ENCODE measurements around the gene RAB32. TPM values are rescaled to one million over a fixed set of nuclear protein-coding genes. Genes with fewer than 3 reads are reported as not detected.

The RAB32 gene
- polyA plus RNA-seq: 10 to 100 TPM in 2 of 3 donors, 1 to 10 TPM in 1; 6.3 to 31.8 (median 21.5) TPM

DNA sequence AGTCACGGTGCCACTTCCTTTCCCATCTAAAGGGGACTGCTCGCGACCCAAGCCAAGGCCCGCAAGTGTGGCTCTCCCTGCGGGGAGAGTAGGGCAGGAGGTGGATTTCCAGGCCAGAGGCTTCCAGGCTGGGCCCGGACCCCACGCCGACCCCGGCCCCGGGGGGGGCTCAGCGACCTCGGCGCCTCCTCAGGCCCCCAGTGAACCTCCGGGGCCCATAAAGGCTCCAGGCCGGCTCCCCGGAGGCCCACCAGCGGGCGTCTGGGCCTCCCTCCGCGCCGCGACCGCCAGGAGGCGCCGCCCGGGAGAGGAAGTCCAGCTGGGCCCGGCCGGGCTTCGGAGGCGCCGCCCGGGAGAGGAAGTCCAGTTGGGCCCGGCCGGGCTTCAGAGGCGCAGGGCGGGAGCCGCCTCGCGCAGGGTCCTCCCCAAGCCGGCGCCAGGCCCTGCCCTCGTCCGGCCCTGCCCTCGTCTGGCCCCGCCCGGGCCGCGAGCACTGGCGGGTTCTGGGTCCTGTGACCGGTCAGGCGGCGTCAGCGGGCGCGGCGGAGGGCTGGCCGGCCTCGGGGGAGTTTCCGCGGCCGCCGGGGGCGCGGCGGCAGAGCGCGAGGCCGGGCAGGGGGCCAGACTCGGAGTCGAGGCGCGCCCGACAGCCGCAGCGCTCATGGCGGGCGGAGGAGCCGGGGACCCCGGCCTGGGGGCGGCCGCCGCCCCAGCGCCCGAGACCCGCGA lies at the start of gene RAB32:
Gene RAB32 (plus strand): TSS at position 623 of the 729 bp plus-strand sequence. CDS start 39 bp downstream, at position 662.
- no peaks in the 10 kb centered on the region for H3K36me3 Mint-ChIP-seq
- peak; percentile 52 to 62 (median 60) for DNase-seq
- peaks cover 0 to 8% (median 3%) of the 10 kb centered on the region in 6 donors for H3K9me3 Mint-ChIP-seq
- peaks cover 1 to 8% (median 6%) of the 10 kb centered on the region in 3 donors for H3K27me3 Mint-ChIP-seq (ENCODE audit: low read depth in 3 of 3)
- H3K4me1 Mint-ChIP-seq: peaks cover 9 to 13% of the 10 kb centered on the region in 2 donors
- peak within 1 kb of the TSS in 3 of 6 donors; percentile 64 to 84 (median 73) for H3K27ac Mint-ChIP-seq
- peak within 1 kb of the TSS; percentile 80 to 90 (median 84) for H3K4me3 Mint-ChIP-seq

- Mint-ChIP-seq H3K27me3 (ENCODE audit: low read depth in 3 of 3) (peaks cover 0 to 1% (median 1%) of the 10 kb centered on the region in 3 donors), H3K36me3 (no peaks in the 10 kb centered on the region), H3K4me1 (no peaks in the 10 kb centered on the region), H3K27ac (no peak overlapping the region), H3K4me3 (no peak overlapping the region), H3K9me3 (peaks cover 0 to 14% (median 5%) of the 10 kb centered on the region in 6 donors)
- no peak for DNase-seq
Measured at GRCh38 chr6:146498309-146498708, 45.3 kb upstream of the RAB32 start.

DNA sequence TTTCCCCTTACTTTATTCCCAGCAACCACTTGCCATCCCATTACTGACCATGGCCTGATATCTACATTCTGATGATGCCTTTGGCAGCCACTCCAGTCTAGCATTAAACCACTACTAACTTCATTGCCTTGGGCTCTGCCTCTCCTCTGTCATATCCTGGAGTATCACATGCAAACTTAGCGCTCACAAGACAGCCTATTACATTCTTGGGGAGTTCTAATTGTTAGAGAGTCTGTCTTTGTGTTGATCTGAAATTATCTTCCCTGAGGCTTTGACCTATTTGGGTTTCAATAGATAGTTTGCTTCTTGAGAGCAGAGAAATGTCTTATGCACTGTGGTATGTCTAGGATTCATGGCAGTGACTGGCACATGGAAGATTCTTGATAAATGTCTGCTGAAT lies 40.5 kb upstream of the RAB32 start:
- H3K4me3 Mint-ChIP-seq: no peak overlapping the region
- DNase-seq: no peak
- H3K27me3 Mint-ChIP-seq (ENCODE audit: low read depth in 3 of 3): peaks cover 0 to 6% (median 1%) of the 10 kb centered on the region in 3 donors
- H3K27ac Mint-ChIP-seq: no peak overlapping the region
- H3K9me3 Mint-ChIP-seq: peaks cover 0 to 10% (median 5%) of the 10 kb centered on the region in 6 donors
- no peaks in the 10 kb centered on the region for H3K4me1 Mint-ChIP-seq
- H3K36me3 Mint-ChIP-seq: no peaks in the 10 kb centered on the region

DNA sequence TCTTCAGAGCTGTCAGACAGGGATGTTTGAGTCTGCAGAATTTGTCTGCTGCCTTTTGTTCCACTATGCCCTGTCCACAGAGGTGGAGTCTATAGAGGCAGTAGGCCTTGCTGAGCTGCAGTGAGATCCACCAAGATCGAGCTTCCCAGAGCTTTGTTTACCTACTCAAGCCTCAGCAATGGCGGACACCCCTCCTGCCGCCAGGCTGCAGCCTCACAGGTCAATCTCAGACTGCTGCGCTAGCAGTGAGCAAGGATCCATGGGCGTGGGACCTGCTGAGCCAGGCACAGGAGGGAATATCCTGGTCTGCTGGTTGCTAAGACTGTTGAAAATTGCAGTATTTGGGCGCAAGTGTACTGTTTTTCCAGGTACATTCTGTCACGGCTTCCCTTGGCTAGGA lies 28.4 kb upstream of the RAB32 start:
- no peaks in the 10 kb centered on the region for H3K4me1 Mint-ChIP-seq
- no peak overlapping the region for H3K27ac Mint-ChIP-seq
- peaks cover 2 to 16% (median 6%) of the 10 kb centered on the region in 6 donors for H3K9me3 Mint-ChIP-seq
- H3K4me3 Mint-ChIP-seq: no peak overlapping the region
- H3K27me3 Mint-ChIP-seq (ENCODE audit: low read depth in 3 of 3): no peaks in the 10 kb centered on the region
- no peak for DNase-seq
- no peaks in the 10 kb centered on the region for H3K36me3 Mint-ChIP-seq

DNA sequence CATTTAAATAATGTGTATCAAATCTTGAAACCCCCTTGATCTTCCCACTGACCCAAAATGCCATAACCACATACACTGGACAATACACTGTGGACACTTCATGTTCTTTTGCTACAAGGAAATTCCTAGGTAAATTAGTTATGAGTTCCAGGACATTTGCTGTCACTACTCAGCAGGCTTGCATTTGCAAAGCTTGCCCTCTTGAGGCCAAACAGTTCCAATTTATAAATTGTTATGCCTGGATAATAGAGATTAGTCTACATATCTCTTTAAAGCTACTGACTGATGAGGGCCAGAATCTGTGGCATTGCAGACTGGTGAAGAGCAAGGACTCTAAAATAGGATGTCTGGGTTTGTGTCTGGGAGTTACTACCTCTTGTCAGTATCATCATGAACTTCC lies 17.4 kb upstream of the RAB32 start:
- Mint-ChIP-seq H3K9me3 (peaks cover 0 to 19% (median 7%) of the 10 kb centered on the region in 6 donors), H3K27me3 (ENCODE audit: low read depth in 3 of 3) (peaks cover 0 to 1% (median 0%) of the 10 kb centered on the region in 3 donors), H3K4me3 (no peak overlapping the region), H3K4me1 (no peaks in the 10 kb centered on the region), H3K36me3 (no peaks in the 10 kb centered on the region), H3K27ac (no peak overlapping the region)
- no peak for DNase-seq

DNA sequence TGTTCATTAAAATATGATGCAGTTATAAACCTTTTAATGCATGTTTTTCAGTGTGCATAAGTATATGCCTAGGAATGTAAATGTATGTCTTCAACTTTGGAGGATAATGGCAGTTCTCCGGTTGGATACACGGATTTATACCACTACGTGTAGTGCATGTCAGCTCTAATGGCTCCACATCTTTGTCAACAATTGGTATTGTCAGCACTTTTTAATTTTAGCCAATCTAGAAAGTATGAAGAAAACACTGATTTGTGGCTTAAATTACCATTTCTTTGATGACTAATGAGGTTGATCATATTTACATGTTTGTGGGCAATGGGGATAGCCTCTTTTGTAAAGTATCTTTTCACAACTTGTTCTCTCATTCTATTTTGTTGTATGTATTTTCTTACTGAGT lies 10.9 kb upstream of the RAB32 start:
- peaks cover 0 to 6% (median 0%) of the 10 kb centered on the region in 3 donors for H3K27me3 Mint-ChIP-seq (ENCODE audit: low read depth in 3 of 3)
- H3K27ac Mint-ChIP-seq: no peak overlapping the region
- H3K36me3 Mint-ChIP-seq: no peaks in the 10 kb centered on the region
- H3K4me1 Mint-ChIP-seq: no peaks in the 10 kb centered on the region
- H3K4me3 Mint-ChIP-seq: no peak overlapping the region
- DNase-seq: no peak
- H3K9me3 Mint-ChIP-seq: peaks cover 0 to 8% (median 3%) of the 10 kb centered on the region in 6 donors

DNA sequence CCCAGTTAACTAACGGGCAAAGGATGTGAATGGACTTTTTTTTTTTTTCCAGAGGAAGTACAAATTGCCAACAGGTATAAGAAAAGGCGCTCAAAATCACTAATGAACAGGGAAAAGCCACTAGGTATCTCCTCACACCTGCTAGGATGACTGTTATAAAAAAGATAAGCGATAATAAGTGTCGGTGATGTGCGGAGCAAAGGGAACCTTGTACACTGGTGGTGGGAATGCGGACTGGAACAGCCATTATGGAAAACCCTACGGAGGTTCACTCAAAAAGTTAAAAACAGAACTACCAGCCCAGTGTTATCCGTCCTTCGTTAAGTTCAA lies 787 bp upstream of the RAB32 start:
- peak overlapping the region; percentile 52 to 57 (median 54) for H3K4me3 Mint-ChIP-seq
- no peak overlapping the region for H3K27ac Mint-ChIP-seq
- no peaks in the 10 kb centered on the region for H3K36me3 Mint-ChIP-seq
- H3K27me3 Mint-ChIP-seq (ENCODE audit: low read depth in 3 of 3): peaks cover 1 to 8% (median 6%) of the 10 kb centered on the region in 3 donors
- H3K9me3 Mint-ChIP-seq: peaks cover 0 to 8% (median 3%) of the 10 kb centered on the region in 6 donors
- H3K4me1 Mint-ChIP-seq: peaks cover 9 to 13% of the 10 kb centered on the region in 2 donors
- no peak for DNase-seq

- H3K4me1 Mint-ChIP-seq: peaks cover 9 to 13% of the 10 kb centered on the region in 2 donors
- H3K4me3 Mint-ChIP-seq: peak overlapping the region; percentile 80 to 90 (median 84)
- H3K27me3 Mint-ChIP-seq (ENCODE audit: low read depth in 3 of 3): peaks cover 1 to 8% (median 6%) of the 10 kb centered on the region in 3 donors
- DNase-seq: no peak
- no peaks in the 10 kb centered on the region for H3K36me3 Mint-ChIP-seq
- H3K9me3 Mint-ChIP-seq: peaks cover 0 to 8% (median 4%) of the 10 kb centered on the region in 6 donors
- peak overlapping the region in 3 of 6 donors; percentile 64 to 84 (median 73) for H3K27ac Mint-ChIP-seq
Measured at GRCh38 chr6:146543940-146544615, 445 bp downstream of the RAB32 start.

GRCh38 chr6:146544616-146545182 lies 1.1 kb downstream of the RAB32 start:
- Mint-ChIP-seq H3K27ac (peak overlapping the region in 1 of 6 donors; percentile 51), H3K9me3 (peaks cover 0 to 8% (median 5%) of the 10 kb centered on the region in 6 donors), H3K27me3 (ENCODE audit: low read depth in 3 of 3) (peaks cover 1 to 8% (median 5%) of the 10 kb centered on the region in 3 donors), H3K4me3 (peak overlapping the region; percentile 80 to 90 (median 84)), H3K4me1 (peaks cover 9 to 13% of the 10 kb centered on the region in 2 donors), H3K36me3 (no peaks in the 10 kb centered on the region)
- DNase-seq: no peak

- H3K36me3 Mint-ChIP-seq: no peaks in the 10 kb centered on the region
- H3K4me1 Mint-ChIP-seq: peaks cover 9 to 13% of the 10 kb centered on the region in 2 donors
- peak overlapping the region in 1 of 5 donors; percentile 7 for H3K4me3 Mint-ChIP-seq
- DNase-seq: no peak
- H3K27ac Mint-ChIP-seq: no peak overlapping the region
- peaks cover 1 to 8% (median 4%) of the 10 kb centered on the region in 3 donors for H3K27me3 Mint-ChIP-seq (ENCODE audit: low read depth in 3 of 3)
- peaks cover 0 to 8% (median 5%) of the 10 kb centered on the region in 6 donors for H3K9me3 Mint-ChIP-seq
Measured at GRCh38 chr6:146545581-146545980, 1.9 kb downstream of the RAB32 start.

- peaks cover 0 to 8% (median 5%) of the 10 kb centered on the region in 6 donors for H3K9me3 Mint-ChIP-seq
- no peaks in the 10 kb centered on the region for H3K36me3 Mint-ChIP-seq
- peaks cover 9 to 13% of the 10 kb centered on the region in 2 donors for H3K4me1 Mint-ChIP-seq
- H3K4me3 Mint-ChIP-seq: no peak overlapping the region
- H3K27me3 Mint-ChIP-seq (ENCODE audit: low read depth in 3 of 3): peaks cover 1 to 8% (median 4%) of the 10 kb centered on the region in 3 donors
- H3K27ac Mint-ChIP-seq: no peak overlapping the region
- no peak for DNase-seq
Measured at GRCh38 chr6:146546443-146547043, 2.9 kb downstream of the RAB32 start.

DNA sequence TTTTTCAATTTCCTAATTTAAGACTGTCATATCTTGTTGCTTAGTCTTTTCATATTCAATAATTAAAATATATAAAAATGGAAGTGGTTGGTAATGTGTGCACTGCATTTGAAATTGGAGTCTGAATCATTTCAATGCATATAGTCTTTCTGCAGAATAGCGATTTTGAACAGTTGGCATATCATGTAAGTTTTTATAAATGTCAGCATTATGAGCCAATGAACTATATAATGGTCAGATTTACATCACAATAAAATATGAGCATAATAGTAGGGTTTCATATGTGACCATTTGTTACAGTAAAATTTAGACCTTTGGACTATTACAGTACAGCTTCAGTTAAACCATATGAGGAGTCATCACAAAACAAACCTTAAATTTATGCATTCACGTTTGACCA lies 4.3 kb downstream of the RAB32 start:
- no peak overlapping the region for H3K27ac Mint-ChIP-seq
- peaks cover 1 to 6% (median 4%) of the 10 kb centered on the region in 3 donors for H3K27me3 Mint-ChIP-seq (ENCODE audit: low read depth in 3 of 3)
- H3K4me3 Mint-ChIP-seq: no peak overlapping the region

DNA sequence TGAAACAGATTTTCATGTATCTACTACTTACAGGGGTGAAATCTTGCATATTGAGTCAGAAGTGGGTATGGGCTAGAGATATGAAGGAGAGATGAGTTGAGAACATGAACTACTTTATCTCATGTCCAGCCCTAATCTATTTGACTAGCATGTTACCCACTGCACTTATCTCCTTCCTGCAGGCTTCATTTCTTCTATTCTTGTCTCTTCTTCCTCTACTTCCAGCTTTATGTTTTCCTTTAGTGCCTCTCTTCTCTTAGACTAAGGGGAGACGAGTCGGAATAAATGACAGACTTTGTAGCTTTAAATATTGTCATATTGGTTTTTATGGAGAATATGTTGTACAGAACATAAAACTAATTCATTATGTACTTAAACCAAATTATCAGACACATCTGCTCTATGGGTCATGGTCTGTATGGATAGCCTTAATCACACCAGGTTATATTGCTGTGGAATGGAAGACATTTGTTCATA lies 5.3 kb downstream of the RAB32 start:
- peaks cover 0 to 5% (median 2%) of the 10 kb centered on the region in 6 donors for H3K9me3 Mint-ChIP-seq
- no peaks in the 10 kb centered on the region for H3K36me3 Mint-ChIP-seq
- H3K4me1 Mint-ChIP-seq: peaks cover 6 to 9% of the 10 kb centered on the region in 2 donors
- H3K27ac Mint-ChIP-seq: no peak overlapping the region
- peaks cover 3 to 5% (median 4%) of the 10 kb centered on the region in 3 donors for H3K27me3 Mint-ChIP-seq (ENCODE audit: low read depth in 3 of 3)
- no peak for DNase-seq
- no peak overlapping the region for H3K4me3 Mint-ChIP-seq

More for the DNA sequence above, 4.3 kb downstream of the RAB32 start:
- Mint-ChIP-seq H3K4me1 (peaks cover 7 to 9% of the 10 kb centered on the region in 2 donors), H3K36me3 (no peaks in the 10 kb centered on the region), H3K9me3 (peaks cover 0 to 5% (median 2%) of the 10 kb centered on the region in 6 donors)
- DNase-seq: no peak
